Stimulated activated naive CD8-positive, alpha-beta T cell treated with anti-CD3 and anti-CD28 coated beads, Interleukin-15, amount 100 ng/mL, for 72 hours (primary cell): ENCODE measurements around the gene ANAPC16.

ENCODE experiments used
- ATAC-seq: fragments of 150-1000 bp; cut with Tn5 transposase; 2 replicates; pipeline ENCODE4 v1.10.0; 2021; ENCODE audit warnings: mild to moderate bottlenecking, moderate library complexity
- DNase-seq, 2 donors: peaks; one replicate each; pipeline ENCODE4 v3.0.0; 2021 to 2022
- H3K27ac Mint-ChIP-seq, 2 donors: one replicate each; pipeline ENCODE4 v1.8.0; 2022; ENCODE audit warnings: mild to moderate bottlenecking in 2 of 2, mixed read lengths in 2 of 2, moderate library complexity in 2 of 2
- H3K27me3 Mint-ChIP-seq: one replicate; pipeline ENCODE4 v1.8.0; 2022; ENCODE audit warnings: mixed read lengths
- H3K4me1 Mint-ChIP-seq: one replicate; pipeline ENCODE4 v1.8.0; 2022; ENCODE audit warnings: mild to moderate bottlenecking, mixed read lengths
- H3K4me3 Mint-ChIP-seq, 2 donors: one replicate each; pipeline ENCODE4 v1.8.0; 2022; ENCODE audit warnings: mild to moderate bottlenecking in 2 of 2, mixed read lengths in 2 of 2, moderate library complexity in 1 of 2
- H3K9me3 Mint-ChIP-seq, 2 donors: one replicate each; pipeline ENCODE4 v1.8.0; 2022; ENCODE audit warnings: mixed read lengths in 2 of 2

Gene ANAPC16

GRCh38 chr10:72215611-72216549 is at the start of gene ANAPC16, which contains the start of gene ASCC1:
Gene ANAPC16 (plus strand): TSS chr10:72216012. CDS start chr10:72223915, 7,903 bp downstream.
Gene ASCC1 (minus strand): TSS chr10:72216276. CDS start chr10:72213298, 2,978 bp downstream.
- no peaks in the 10 kb centered on the region for H3K27me3 Mint-ChIP-seq
- ATAC-seq, result peak; percentile 91
- peaks cover 59% of the 10 kb centered on the region for H3K4me1 Mint-ChIP-seq
- peak within 1 kb of the TSS; percentile 97 to 99 for H3K27ac Mint-ChIP-seq
- peak within 1 kb of the TSS; percentile 93 to 94 for H3K4me3 Mint-ChIP-seq
- peak; percentile 95 to 97 for DNase-seq
- no peaks in the 10 kb centered on the region for H3K9me3 Mint-ChIP-seq

DNA sequence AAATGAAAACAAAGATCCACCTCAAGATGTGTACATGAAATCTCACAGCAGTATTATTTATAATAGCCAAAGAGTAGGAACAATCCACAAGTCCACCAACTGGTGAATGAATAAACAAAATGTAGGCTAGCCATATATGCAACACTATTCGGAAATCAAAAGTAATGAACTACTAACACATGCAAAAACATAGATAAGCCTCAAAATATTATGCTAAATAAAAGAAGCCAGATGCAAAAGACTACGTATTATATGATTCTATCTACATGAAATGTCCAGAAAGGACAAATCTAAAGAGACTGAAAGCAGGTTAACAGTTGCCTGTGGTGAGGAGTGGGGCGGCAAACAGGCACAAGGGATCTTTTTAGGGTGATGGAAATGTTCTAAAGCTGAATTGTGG is 48.7 kb upstream of the ANAPC16 start:
- Mint-ChIP-seq H3K4me3 (no peak overlapping the region), H3K4me1 (peaks cover 42% of the 10 kb centered on the region)

GRCh38 chr10:72170263-72170662 is 45.5 kb upstream of the ANAPC16 start:
- no peaks in the 10 kb centered on the region for H3K27me3 Mint-ChIP-seq
- H3K4me3 Mint-ChIP-seq, result no peak overlapping the region
- peaks cover 18% of the 10 kb centered on the region for H3K4me1 Mint-ChIP-seq
- H3K9me3 Mint-ChIP-seq, result no peaks in the 10 kb centered on the region
- no peak for DNase-seq
- H3K27ac Mint-ChIP-seq, result no peak overlapping the region
- ATAC-seq, result no peak

More for the DNA sequence above, 48.7 kb upstream of the ANAPC16 start:
- peak overlapping the region; percentile 61 to 78 for H3K27ac Mint-ChIP-seq
- peaks cover 0 to 4% of the 10 kb centered on the region in 2 donors for H3K9me3 Mint-ChIP-seq
- H3K27me3 Mint-ChIP-seq, result no peaks in the 10 kb centered on the region
- ATAC-seq (no peak), DNase-seq (no peak)

GRCh38 chr10:72170733-72171132 is 45.1 kb upstream of the ANAPC16 start:
- no peak for DNase-seq
- Mint-ChIP-seq H3K4me1 (peaks cover 13% of the 10 kb centered on the region), H3K27ac (no peak overlapping the region), H3K27me3 (no peaks in the 10 kb centered on the region), H3K4me3 (no peak overlapping the region), H3K9me3 (no peaks in the 10 kb centered on the region)
- no peak for ATAC-seq

- DNase-seq (no peak), ATAC-seq (no peak)
- peaks cover 11% of the 10 kb centered on the region for H3K4me1 Mint-ChIP-seq
- no peaks in the 10 kb centered on the region for H3K9me3 Mint-ChIP-seq
- H3K27ac Mint-ChIP-seq, result no peak overlapping the region
- H3K4me3 Mint-ChIP-seq, result no peak overlapping the region
- no peaks in the 10 kb centered on the region for H3K27me3 Mint-ChIP-seq
Measured at GRCh38 chr10:72171175-72171630, 44.6 kb upstream of the ANAPC16 start.

GRCh38 chr10:72173262-72173618 is 42.6 kb upstream of the ANAPC16 start:
- H3K9me3 Mint-ChIP-seq, result no peaks in the 10 kb centered on the region
- ATAC-seq (no peak), DNase-seq (no peak)
- H3K27ac Mint-ChIP-seq, result no peak overlapping the region
- H3K27me3 Mint-ChIP-seq, result no peaks in the 10 kb centered on the region
- no peak overlapping the region for H3K4me3 Mint-ChIP-seq
- peaks cover 6% of the 10 kb centered on the region for H3K4me1 Mint-ChIP-seq

GRCh38 chr10:72173619-72174296 is 42.1 kb upstream of the ANAPC16 start:
- DNase-seq (no peak), ATAC-seq (peak; percentile 58)
- no peak overlapping the region for H3K4me3 Mint-ChIP-seq
- no peak overlapping the region for H3K27ac Mint-ChIP-seq
- H3K4me1 Mint-ChIP-seq, result peaks cover 6% of the 10 kb centered on the region
- H3K9me3 Mint-ChIP-seq, result no peaks in the 10 kb centered on the region
- H3K27me3 Mint-ChIP-seq, result no peaks in the 10 kb centered on the region

DNA sequence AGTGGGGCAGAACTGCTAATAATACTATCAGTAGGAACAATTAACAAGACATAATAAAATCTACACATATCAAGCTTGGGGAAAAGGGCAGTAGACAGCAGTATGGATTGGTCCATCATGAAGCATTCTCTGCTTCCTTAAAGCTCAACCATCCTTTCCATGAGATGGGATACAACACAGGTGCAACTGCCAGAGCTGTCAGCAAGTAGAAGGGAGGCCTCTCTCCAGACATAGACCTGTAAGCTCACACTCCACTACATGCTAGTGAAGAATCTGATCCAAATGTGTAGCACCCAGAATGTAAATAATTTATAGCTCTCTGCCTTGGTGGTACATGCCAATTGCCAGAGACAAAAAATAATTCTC is 41.5 kb upstream of the ANAPC16 start:
- Mint-ChIP-seq H3K9me3 (no peaks in the 10 kb centered on the region), H3K4me3 (no peak overlapping the region), H3K27me3 (no peaks in the 10 kb centered on the region), H3K27ac (no peak overlapping the region), H3K4me1 (peaks cover 6% of the 10 kb centered on the region)
- no peak for ATAC-seq
- no peak for DNase-seq

DNA sequence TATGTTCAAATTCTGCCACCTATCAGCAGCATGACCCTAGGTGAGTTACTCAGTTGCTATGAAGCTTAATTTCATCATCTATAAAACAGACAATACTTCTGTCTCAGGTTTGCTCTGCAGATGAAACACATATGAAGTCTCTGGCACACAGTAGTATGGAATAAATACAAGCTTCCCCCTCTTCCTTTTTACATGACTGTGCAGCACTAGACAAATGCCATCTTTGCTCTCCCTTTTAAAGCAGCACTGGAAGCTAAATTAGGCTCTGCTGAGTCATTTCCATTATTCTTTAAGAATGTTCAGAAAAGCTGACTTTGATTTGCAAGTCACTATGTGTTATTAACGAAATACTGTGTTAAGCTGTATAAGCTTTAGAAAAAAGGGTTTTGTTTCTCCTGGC is 40.7 kb upstream of the ANAPC16 start:
- no peak overlapping the region for H3K27ac Mint-ChIP-seq
- peaks cover 6% of the 10 kb centered on the region for H3K4me1 Mint-ChIP-seq
- no peak overlapping the region for H3K4me3 Mint-ChIP-seq
- H3K27me3 Mint-ChIP-seq, result no peaks in the 10 kb centered on the region
- DNase-seq (no peak), ATAC-seq (no peak)
- H3K9me3 Mint-ChIP-seq, result no peaks in the 10 kb centered on the region

- H3K9me3 Mint-ChIP-seq, result no peaks in the 10 kb centered on the region
- no peaks in the 10 kb centered on the region for H3K27me3 Mint-ChIP-seq
- no peak overlapping the region for H3K4me3 Mint-ChIP-seq
- H3K27ac Mint-ChIP-seq, result no peak overlapping the region
- no peaks in the 10 kb centered on the region for H3K4me1 Mint-ChIP-seq
- DNase-seq, result no peak
- no peak for ATAC-seq
Measured at GRCh38 chr10:72176701-72177100, 39.1 kb upstream of the ANAPC16 start.

DNA sequence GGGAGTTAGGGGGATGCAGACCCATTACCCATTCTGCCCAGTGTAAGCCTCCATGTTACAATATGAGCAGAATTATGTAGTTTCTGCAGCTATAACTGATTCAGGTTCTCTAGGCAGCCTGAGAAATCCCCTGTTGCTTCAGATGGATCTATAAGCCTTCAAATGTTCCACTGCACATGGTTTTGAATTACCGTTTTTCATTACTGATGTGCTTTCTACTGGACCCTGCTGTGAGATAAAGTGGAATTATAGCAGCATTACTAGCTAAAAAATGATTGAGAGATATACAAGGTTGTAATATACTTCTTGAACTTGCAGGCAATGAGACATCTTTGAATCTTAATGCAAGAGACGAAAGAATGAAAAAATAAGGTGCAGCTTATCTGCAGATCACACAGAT is 38.4 kb upstream of the ANAPC16 start:
- Mint-ChIP-seq H3K4me1 (no peaks in the 10 kb centered on the region), H3K27ac (no peak overlapping the region), H3K9me3 (no peaks in the 10 kb centered on the region), H3K27me3 (no peaks in the 10 kb centered on the region), H3K4me3 (no peak overlapping the region)
- ATAC-seq (no peak), DNase-seq (no peak)

- DNase-seq, result no peak
- Mint-ChIP-seq H3K27ac (no peak overlapping the region), H3K4me3 (no peak overlapping the region), H3K27me3 (no peaks in the 10 kb centered on the region), H3K4me1 (peaks cover 11% of the 10 kb centered on the region), H3K9me3 (peaks cover 7 to 9% of the 10 kb centered on the region in 2 donors)
- no peak for ATAC-seq
Measured at GRCh38 chr10:72184156-72184555, 31.7 kb upstream of the ANAPC16 start.

DNA sequence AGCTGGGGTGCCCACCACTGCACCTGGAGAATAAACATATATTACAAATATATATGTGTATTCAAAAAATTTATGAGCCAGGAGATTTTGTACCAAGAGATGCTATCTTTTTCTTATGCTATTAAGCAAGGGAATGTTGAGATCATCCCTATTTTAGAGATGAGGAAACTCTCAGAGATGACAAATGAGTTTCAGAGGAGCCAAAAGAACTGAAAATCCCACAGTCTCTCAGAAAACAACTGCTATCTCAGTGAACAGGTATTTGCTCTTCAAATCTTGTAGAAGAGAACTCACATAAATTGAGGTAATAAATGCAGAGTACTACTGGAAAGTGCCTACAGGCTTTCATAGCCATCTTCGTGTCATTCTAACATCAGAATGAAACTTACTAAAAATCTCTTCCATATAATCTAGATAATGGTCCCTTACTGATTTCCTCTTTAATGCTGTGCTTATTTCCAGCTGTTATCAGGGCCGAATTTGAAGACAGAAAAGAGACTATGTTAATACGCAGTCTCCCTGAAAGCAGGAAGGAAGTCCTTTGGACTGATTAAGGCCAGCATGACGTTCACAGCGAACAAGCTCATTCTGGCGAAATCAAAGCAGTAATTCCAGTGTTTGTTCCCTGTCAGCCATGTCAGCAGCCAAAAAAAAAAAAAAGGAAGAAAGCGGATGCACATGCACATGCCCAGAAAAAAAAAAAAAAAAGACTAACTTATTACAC is 29.4 kb upstream of the ANAPC16 start:
- DNase-seq, result no peak
- Mint-ChIP-seq H3K27me3 (no peaks in the 10 kb centered on the region), H3K4me1 (peaks cover 11% of the 10 kb centered on the region), H3K27ac (no peak overlapping the region), H3K9me3 (peaks cover 7 to 9% of the 10 kb centered on the region in 2 donors), H3K4me3 (no peak overlapping the region)
- no peak for ATAC-seq

- ATAC-seq (no peak), DNase-seq (no peak)
- no peaks in the 10 kb centered on the region for H3K27me3 Mint-ChIP-seq
- no peak overlapping the region for H3K4me3 Mint-ChIP-seq
- peaks cover 7 to 9% of the 10 kb centered on the region in 2 donors for H3K9me3 Mint-ChIP-seq
- H3K27ac Mint-ChIP-seq, result no peak overlapping the region
- peaks cover 11% of the 10 kb centered on the region for H3K4me1 Mint-ChIP-seq
Measured at GRCh38 chr10:72186982-72187330, 28.9 kb upstream of the ANAPC16 start.

DNA sequence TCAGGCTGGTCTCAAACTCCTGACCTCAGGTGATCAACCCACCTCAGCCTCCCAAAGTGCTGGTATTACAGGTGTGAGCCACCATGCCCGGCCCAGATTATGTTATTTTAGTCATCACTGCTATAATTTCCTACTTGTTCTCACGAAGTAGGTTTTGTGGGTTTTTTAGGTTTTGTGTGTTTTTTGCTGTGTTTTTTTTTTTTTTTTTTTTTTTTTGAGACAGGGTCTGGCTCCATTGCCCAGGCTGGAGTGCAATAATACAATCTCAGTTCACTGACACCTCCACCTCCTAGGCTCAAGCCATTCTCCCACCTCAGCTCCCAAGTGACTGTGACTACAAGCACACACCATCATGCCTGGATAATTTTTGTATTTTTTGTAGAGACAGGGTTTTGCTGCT is 20.9 kb upstream of the ANAPC16 start:
- DNase-seq (no peak), ATAC-seq (no peak)
- H3K4me3 Mint-ChIP-seq, result no peak overlapping the region
- H3K27ac Mint-ChIP-seq, result no peak overlapping the region
- no peaks in the 10 kb centered on the region for H3K4me1 Mint-ChIP-seq
- H3K27me3 Mint-ChIP-seq, result no peaks in the 10 kb centered on the region
- no peaks in the 10 kb centered on the region for H3K9me3 Mint-ChIP-seq

GRCh38 chr10:72200883-72201282 is 14.9 kb upstream of the ANAPC16 start:
- DNase-seq, result no peak
- no peak overlapping the region for H3K4me3 Mint-ChIP-seq
- H3K9me3 Mint-ChIP-seq, result no peaks in the 10 kb centered on the region
- no peak for ATAC-seq
- H3K27ac Mint-ChIP-seq, result no peak overlapping the region
- H3K27me3 Mint-ChIP-seq, result no peaks in the 10 kb centered on the region
- no peaks in the 10 kb centered on the region for H3K4me1 Mint-ChIP-seq
